Body of pancreas (tissue), 4 donors: ENCODE data around the gene PDE4D.

ENCODE experiments used
- CTCF ChIP-seq, 7 experiments: fragments of 450-650 bp in 4 of 7; fragments of 200-600 bp in 3 of 7; sonication (generic) in 3 of 7; IDR thresholded peaks; one replicate each; pipeline ENCODE4 v1.5.1; 2016 to 2019; ENCODE audit warnings: antibody characterized with exemption in 7 of 7
- POLR2A ChIP-seq, 3 donors: fragments of 450-650 bp; IDR thresholded peaks; one replicate each; pipeline ENCODE4 v1.6.1; 2016; ENCODE audit warnings: antibody characterized with exemption in 3 of 3, mild to moderate bottlenecking in 2 of 3

DNA sequence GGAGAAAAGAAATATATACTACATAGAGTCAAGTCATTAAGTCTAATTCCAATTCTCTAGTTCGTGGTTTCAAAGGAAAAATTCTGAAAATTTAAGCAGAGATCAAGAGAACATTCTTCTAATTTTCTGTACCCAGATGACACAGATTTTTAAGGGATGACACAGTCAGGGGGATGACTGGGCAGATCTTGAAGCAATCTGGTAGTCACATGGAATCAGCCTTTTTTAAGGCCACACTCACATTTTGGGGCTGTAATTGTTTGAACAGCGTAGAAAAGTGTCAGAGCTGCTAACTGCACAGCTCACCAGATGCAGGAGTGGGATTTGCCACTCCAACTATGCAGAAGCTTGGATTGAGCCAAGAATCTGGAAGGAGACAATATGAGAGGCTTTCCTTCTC, 20.4 kb downstream of the PDE4D start:
- TF ChIP-seq CTCF (IDR thresholded peaks at IDR 0.05): no peak
- no peak for TF ChIP-seq POLR2A (IDR thresholded peaks at IDR 0.05)
